Coronary artery (tissue), 2 donors: Measurements from ENCODE around the gene LAMA4.

Source experiments
- DNase-seq: peaks from one replicate; pipeline ENCODE4 v3.0.0-alpha.2; 2017; ENCODE audit warnings: low spot score
- H3K27ac ChIP-seq, 2 donors: fragments of 200-600 bp; sonication (generic); one replicate each; pipeline ENCODE4 v1.5.1; 2016 to 2019
- H3K4me3 ChIP-seq: fragments of 200-600 bp; sonication (generic); 2 replicates; pipeline ENCODE4 v1.5.1; 2016; ENCODE audit warnings: mild to moderate bottlenecking, moderate library complexity
- TF ChIP-seq, protein P1 (sequence below): fragments of 200-600 bp; sonication (generic); IDR thresholded peaks from one replicate; pipeline ENCODE4 v1.5.1; 2019; ENCODE audit warnings: antibody characterized with exemption

LAMA4 gene

GRCh38 chr6:112253841-112254816, at the start of gene LAMA4:
Gene LAMA4 (minus strand): TSS chr6:112254567. CDS start chr6:112254150, 417 bp downstream.
- TF ChIP-seq, protein P1, sequence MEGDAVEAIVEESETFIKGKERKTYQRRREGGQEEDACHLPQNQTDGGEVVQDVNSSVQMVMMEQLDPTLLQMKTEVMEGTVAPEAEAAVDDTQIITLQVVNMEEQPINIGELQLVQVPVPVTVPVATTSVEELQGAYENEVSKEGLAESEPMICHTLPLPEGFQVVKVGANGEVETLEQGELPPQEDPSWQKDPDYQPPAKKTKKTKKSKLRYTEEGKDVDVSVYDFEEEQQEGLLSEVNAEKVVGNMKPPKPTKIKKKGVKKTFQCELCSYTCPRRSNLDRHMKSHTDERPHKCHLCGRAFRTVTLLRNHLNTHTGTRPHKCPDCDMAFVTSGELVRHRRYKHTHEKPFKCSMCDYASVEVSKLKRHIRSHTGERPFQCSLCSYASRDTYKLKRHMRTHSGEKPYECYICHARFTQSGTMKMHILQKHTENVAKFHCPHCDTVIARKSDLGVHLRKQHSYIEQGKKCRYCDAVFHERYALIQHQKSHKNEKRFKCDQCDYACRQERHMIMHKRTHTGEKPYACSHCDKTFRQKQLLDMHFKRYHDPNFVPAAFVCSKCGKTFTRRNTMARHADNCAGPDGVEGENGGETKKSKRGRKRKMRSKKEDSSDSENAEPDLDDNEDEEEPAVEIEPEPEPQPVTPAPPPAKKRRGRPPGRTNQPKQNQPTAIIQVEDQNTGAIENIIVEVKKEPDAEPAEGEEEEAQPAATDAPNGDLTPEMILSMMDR = no peak
- peak within 1 kb of the TSS; percentile 86 for H3K4me3 ChIP-seq
- DNase-seq = no peak
- H3K27ac ChIP-seq = peak within 1 kb of the TSS; percentile 40 to 90

DNA sequence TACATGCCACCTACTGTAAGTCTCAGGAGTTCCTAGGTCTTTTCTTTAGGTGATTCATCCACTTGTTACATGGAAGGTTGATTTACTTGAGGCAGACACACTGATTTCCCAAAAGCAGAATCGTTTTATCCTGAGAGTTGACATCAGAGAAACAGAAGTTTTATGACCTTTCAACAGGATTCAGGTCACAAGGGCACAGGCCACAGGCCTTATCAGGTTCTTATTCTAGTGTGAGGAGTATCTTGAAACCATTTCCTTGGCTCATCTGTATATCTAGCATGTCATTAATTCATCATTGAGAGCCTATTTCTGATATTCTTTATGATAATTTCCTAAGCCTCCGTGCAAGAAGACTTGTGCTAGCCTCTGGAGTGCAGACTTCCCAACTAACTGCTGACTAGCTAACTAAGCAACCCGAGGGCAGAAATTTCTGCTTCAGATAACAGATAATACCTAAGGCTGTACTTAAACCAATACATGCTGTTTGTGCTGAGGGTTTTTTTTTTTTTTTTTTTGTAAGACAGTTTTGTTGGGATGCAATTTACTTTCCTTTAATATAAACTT, 47.9 kb upstream of the LAMA4 start:
- TF ChIP-seq, protein P1 = no peak
- Histone ChIP-seq H3K27ac (no peak overlapping the region), H3K4me3 (no peak overlapping the region)
- no peak for DNase-seq

DNA sequence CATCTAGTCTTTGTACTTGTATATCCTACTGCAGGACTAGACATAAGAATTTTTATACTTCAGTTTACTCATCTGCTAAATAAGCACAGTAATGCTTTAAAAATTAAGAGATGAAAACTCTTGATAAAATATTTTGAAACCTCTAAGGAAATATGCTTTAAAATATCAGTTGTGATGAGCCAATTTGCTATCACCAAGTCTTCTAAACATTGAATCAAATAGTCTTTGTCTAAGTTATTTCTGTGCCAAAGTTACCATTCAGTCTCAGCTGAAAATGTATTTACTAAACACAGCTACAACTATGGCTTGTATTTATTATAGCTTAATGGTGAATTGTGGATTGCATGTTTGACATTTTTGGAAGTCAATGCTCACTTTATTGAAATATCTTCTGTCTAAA, 46.5 kb upstream of the LAMA4 start:
- TF ChIP-seq, protein P1 = no peak
- Histone ChIP-seq H3K27ac (no peak overlapping the region), H3K4me3 (no peak overlapping the region)
- DNase-seq = no peak

- no peak overlapping the region for H3K4me3 ChIP-seq
- DNase-seq = no peak
- TF ChIP-seq, protein P1 = no peak
- H3K27ac ChIP-seq = peak overlapping the region in 1 of 2 donors; percentile 84
These were observed 44.5 kb upstream of the LAMA4 start for GRCh38 chr6:112298816-112299281.

DNA sequence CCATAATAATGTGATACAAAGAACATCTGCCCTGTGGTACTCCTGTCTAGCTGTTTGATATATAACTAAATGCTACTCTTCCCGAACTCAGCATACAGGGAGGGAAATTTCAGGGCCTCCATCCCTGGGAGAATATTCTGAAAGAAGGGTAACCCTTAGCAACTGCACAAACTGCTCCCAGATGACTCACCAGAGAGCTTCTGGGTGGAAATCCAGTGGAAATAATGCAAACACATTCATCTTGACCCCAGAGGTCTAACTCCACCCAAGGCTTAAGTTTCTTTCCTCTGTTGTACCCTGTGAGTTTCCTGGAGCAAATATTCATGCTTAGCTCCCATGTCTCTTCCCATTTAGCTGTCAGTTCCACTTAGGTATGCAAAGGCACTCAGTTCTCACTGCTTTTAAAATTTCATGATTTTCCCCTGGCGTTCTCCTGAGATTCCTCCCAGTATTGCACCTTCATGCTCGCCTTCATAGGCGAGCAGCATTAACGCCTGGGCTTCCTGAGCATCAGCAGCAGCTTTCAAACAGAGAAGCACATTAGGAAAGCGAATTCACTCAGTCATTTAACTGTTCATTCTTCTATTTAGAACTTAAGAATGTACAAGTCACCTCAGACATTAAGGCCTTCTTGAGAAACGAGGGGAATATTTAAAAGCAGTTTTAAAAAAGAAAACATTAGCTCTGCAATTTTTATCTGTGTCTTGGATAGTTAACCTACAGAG, 43.8 kb upstream of the LAMA4 start:
- H3K4me3 ChIP-seq = no peak overlapping the region
- DNase-seq = no peak
- TF ChIP-seq, protein P1 = no peak
- peak overlapping the region in 1 of 2 donors; percentile 84 for H3K27ac ChIP-seq

DNA sequence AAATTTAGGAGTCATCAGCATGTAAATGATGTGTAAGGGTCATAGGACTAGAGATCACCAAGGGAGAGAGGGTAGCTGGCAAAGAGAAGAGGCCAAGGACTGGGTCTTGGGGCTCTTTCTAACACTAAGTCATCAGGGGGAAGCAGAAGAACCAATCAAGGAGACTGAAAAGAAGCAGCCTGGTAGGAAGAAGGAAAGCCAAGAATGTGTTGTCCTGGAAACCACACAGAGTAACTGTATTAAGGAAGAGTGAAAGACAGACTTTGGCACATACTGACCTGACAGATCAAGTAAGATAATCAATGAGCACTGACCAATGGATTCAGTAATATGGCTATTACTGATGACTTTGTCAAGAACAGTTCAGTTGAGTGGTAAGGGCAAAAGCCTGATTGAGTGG, 42.3 kb upstream of the LAMA4 start:
- Histone ChIP-seq H3K4me3 (no peak overlapping the region), H3K27ac (no peak overlapping the region)
- TF ChIP-seq, protein P1 = no peak
- DNase-seq = no peak
